ENCODE data around the gene PCSK9. TPM values are rescaled to one million over a fixed set of nuclear protein-coding genes. Genes with fewer than 3 reads are reported as not detected.
"Not testable (repeated sequence)": the region's sequence is repeated elsewhere in the genome, so short reads cannot be mapped to it uniquely, and the experiment has no call there.

Gene PCSK9
- total RNA-seq, 1 donor from 2014 or later = 4.1 TPM

DNA sequence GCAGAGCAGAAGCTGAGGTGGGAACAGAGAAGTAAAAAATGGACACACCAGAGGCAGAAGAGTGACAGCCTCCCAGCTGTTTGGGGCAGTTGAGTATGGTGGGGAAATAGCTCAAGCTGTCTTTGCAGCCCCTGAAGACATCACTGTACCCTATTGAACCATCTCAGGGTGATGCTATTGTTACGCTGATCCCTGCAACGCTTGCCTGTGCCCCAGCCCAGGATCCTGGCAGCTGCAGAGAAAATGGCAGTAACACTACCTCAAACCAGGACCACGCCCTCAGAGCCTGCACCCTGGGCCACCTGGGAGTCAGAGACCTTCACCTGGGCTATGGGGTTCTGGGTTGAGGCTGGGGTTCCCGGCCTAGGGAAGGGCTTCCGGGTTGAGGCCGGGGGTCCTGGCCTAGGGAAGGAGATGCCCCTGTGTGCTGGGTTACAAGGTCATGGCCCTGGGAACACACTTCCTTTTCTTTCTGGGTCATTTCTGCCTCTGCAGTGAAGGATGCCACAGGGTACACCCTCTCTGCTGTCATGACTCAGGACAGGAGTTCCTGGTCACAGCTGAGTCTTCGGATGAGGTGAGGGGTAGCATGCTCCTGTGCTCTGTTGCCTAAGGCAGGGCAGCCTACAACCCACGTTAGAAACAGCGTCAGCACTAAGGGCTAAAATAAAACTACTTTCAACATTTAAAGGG, 29.0 kb upstream of the PCSK9 start:
- DNase-seq = no peak

- DNase-seq = no peak
Measured at GRCh38 chr1:55010887-55011217, 28.5 kb upstream of the PCSK9 start.

DNA sequence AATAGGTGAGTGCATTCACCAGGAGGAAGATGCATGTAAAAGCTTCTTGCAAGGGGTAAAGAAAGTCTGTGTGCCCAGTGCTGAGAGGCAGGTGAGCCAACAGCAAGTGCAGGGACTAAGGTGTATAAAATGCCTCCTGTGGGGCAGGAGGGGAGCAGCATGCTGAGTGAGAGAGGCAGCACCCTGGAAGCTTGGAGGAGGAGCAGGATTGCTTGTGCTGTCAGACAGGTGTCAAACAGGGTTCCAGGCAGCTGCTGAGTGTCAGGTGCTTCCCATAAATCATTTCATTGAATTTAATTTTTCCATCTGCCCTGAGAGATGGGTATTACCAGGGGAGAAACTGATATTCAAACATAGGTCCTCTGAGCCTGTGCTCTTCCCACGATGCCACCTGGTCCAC, 26.7 kb upstream of the PCSK9 start:
- DNase-seq = no peak

GRCh38 chr1:55015123-55015522, 24.2 kb upstream of the PCSK9 start:
- DNase-seq = no peak

- DNase-seq = no peak
Measured at GRCh38 chr1:55015731-55016620, 23.4 kb upstream of the PCSK9 start.

- DNase-seq = no peak
Measured at GRCh38 chr1:55018395-55018794, 21.0 kb upstream of the PCSK9 start.

DNA sequence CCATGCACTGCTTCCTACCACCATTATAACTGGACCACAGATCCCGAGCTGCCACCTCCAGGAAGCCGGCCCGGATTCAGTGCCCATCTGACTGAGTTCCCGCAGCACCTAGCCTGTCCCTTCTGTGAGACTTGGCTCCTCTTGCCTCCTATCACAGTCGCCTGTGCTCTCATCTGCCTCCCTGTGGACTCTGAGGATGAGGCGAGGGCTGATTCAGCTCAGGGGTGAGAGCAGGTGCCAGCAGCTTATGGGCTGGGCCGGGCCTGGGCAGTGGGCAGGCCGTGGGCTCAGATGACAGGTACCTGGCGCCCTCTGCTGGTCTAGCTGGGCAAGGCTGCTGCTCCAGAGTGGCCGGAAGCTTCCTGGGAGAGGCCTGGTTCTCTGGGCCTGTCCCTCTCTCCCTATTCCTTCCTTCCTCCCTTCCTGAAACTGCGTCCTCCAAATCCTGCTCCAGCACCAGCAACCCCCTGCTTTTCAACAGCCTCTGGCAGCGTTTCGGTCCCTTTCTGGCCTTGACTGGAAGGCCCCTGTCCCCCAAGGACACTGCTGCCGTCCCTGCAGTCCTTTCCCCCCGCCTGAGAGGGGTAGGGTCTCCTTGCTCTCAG, 17.3 kb upstream of the PCSK9 start:
- peak; percentile 26 for DNase-seq

GRCh38 chr1:55024163-55024562, 15.2 kb upstream of the PCSK9 start:
- DNase-seq = not testable (repeated sequence)

DNA sequence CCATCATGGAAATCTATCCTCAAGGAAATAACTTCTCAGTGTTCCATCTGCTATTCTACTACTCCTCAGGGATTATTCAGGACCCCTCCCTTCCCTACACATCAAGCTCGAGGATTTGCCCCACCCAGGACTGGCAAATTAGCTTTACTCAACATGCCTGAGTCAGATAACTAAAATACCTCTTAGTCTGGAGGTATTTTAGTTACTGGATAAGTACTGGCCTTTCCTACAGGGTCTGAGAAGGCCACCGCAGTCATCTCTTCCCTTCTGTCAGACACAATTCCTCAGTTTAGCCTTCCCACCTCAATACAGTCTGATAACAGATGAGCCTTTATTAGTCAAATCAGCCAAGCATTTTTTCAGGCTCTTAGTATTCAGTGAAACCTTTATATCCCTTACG, 12.7 kb upstream of the PCSK9 start:
- not testable (repeated sequence) for DNase-seq

GRCh38 chr1:55031098-55031497, 8.2 kb upstream of the PCSK9 start:
- not testable (repeated sequence) for DNase-seq

DNA sequence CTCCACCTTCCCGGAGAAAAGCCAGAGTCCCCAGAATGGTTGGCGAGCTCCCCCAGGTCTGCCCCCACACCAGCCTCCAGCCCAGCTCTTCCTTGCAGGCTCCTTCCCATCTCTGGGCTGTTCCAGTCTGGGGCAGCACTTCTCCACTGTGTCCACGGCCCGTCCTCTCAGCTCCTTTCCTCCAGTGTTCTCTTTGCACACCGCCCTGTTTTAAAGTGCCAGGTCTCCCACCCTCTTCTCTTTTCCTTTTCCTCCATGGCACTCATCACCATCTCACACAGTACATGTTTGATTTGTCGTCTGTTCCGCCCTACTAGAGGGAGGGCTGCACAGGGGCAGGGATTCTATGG, 6.1 kb upstream of the PCSK9 start:
- DNase-seq = no peak

DNA sequence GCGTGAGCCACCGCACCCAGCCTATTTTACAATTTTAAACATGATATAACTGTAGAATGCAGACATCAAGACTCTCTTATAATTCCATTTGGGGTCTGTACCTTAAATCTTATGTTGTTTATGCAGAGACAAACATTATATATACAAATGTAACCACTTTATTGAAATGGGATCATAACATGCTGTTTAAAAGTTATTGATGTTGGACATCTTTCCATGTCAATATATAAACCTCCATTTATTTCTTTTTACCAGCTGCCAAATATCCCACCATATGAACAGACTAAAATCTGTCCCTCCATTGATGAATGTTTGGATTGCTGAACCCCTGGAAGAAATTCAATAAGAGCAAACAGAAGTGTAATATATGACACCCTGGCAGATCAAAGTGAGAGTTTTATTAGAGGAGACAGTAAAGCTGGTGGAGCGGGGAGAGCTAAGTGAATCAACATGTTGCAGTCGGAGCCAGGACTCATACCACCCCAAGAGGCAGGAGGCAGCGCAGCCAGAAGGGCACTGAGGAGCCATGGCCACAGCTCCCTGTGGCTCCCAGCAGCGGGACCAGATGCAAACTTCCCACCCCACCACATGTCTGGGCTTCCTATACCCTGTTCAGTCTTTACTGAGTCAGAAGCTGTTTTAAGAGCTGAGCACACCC, 4.7 kb upstream of the PCSK9 start:
- DNase-seq = no peak

DNA sequence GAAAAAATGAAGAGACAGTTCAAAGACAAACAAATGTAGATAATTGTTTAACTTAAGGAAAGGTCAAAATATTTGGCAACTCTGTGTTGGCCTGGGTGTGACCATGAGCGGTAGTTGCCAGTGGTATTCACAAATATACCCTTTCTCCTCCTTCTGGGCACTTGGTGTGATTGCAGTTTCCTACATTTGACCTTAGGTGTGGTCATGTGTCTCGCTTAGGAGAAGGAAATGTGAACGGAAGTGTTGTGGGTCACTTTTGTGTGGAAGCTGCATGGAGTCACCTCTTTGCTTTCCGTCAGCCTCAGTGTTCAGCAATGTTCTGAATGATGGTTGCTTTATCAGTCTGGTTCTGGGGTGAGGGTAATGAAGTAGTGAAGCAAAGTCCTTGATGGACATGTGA, 3.4 kb upstream of the PCSK9 start:
- DNase-seq = no peak

DNA sequence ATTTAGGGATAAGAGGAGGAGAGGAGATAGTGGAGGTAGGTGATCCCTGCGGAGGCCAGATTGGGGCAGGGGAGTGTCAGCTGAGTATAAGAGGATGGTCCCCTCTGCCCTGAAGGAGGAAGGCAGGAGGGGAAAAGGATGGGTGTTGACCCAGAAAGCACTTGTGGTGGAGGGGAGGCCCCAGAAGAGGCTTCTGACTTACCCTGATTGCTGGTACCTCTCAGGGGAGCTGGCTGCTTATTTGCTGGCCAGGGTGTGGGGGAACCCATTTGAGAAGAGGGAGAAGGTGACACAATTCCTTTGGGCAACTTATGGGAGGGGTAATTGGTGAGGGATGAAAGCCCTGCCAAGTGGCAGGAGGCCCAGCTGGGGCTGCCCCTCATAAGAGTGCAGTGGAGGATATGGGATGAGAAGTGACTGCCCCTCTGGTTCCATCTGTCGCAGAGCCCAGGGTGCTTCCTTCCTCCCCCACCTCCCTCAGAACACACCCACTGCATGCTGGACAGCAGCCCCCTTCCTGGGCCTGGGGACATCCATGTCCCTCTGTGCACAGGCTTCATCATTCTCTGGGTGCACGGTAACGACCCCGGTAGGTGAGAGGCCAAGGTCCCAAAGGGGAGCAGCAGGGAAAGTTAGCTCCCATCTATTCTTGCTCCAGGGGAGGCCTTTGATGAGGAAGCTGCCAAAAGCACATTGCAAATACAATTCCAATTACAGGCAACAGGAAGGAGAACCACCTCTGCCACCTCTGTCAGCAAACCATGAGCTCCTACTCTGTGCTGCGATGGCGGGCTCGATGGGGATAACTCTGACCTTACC, 1.4 kb upstream of the PCSK9 start:
- no peak for DNase-seq

DNA sequence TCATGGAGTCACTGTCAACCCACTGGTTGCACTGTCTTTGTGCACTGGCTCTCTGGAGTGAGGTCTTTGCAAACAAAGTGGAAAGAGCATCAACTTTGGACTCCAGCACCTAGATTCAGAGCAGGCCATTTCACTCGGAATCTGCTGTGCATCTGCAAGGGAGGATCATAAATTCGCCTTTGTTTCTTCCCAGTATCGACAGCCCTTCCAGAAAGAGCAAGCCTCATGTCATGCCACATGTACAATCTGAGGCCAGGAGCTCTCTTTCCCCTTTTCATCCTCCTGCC, 853 bp upstream of the PCSK9 start:
- DNase-seq = no peak

- no peak for DNase-seq
Measured at GRCh38 chr1:55038974-55039341, 390 bp upstream of the PCSK9 start.

DNA sequence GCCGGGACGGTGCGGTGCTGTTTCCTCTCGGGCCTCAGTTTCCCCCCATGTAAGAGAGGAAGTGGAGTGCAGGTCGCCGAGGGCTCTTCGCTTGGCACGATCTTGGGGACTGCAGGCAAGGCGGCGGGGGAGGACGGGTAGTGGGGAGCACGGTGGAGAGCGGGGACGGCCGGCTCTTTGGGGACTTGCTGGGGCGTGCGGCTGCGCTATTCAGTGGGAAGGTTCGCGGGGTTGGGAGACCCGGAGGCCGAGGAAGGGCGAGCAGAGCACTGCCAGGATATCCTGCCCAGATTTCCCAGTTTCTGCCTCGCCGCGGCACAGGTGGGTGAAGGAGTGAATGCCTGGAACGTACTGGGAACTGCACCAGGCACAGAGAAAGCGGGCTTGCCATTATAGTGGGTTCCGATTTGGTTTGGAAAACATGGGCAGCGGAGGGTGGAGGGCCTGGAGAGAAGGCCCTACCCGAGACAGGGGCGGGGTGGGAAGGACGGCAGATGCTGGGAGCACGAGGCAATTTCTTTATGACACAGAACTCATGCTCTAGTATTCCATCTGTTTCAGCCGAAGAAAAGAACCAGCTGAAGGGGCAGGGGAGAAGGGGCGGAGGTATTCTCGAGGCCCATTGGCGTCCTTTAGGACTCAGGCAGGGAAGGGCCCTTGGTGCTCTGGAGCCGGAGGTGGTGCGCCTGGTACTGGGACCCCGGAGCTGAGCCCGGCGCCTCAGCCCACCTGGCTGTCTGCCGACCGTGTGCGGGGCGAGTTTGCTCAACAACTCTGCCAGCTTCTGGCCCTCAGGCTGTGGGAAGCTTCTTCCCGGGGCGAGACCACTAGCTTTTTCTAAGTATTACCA, 960 bp downstream of the PCSK9 start:
- no peak for DNase-seq

DNA sequence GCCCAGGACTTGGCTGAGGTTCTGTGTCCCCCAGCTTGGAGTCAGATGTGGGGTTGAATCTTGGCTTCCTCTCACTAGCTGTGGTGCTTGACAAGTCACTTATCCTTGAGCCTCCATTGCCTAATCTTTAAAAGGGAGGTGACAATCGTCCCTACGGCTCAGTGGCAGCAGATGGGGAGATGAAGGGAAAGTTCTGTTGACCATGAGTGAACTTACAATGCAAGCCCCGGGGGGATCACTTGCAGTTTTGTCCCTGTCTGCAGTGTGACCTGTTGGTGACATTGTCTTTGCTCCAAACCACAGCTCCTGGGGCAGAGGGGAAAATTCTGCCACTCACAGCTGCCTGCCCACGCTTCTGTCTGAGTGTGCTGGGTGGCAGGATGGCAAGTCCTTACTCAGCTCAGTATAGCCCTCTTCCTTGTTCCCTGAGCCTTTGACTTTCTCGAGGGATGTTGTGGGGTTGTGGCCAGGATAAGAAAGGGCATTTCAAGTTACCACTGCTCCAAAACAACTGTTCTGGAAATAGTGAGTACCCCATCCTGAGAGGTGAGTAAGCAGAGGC, 1.7 kb downstream of the PCSK9 start:
- no peak for DNase-seq

GRCh38 chr1:55041613-55042012, 2.3 kb downstream of the PCSK9 start:
- no peak for DNase-seq

GRCh38 chr1:55043011-55043410, 3.7 kb downstream of the PCSK9 start:
- DNase-seq = no peak

DNA sequence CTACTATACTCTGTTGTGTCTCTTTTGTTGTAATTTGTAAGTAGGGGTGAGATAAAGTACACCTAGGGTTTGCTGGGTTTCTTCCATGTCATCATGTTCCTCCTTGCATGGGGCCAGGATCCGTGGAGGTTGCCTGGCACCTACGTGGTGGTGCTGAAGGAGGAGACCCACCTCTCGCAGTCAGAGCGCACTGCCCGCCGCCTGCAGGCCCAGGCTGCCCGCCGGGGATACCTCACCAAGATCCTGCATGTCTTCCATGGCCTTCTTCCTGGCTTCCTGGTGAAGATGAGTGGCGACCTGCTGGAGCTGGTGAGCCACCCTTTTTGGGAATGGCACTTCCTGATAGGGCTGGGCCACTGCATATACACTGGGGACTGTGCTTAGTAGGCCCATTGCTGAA, 4.4 kb downstream of the PCSK9 start:
- no peak for DNase-seq

All from occipital lobe (tissue), 2 donors.